HT-29 (cell line): ENCODE data around the gene PHACTR3. TPM values are rescaled to one million over a fixed set of nuclear protein-coding genes. Genes with fewer than 3 reads are reported as not detected.

ENCODE experiments used
- DNase-seq: peaks from one replicate; pipeline ENCODE4 v3.0.0-alpha.2; 2015; ENCODE audit warnings: low spot score
- total RNA-seq: library from RNA; depleted of rRNA; stranded (reverse); fragments of >200 nt; shearing (Covaris generic); gene quantifications from 2 replicates; pipeline ENCODE4 v1.2.3, GENCODE V29; 2014

Gene PHACTR3
- total RNA-seq, 1 experiment from 2014 or later = 0.18 TPM

- no peak for DNase-seq
Measured at GRCh38 chr20:59790346-59790745, 186.0 kb downstream of the PHACTR3 start.

GRCh38 chr20:59792300-59792699, 188.0 kb downstream of the PHACTR3 start:
- DNase-seq = no peak

- no peak for DNase-seq
Measured at GRCh38 chr20:59794555-59794954, 190.2 kb downstream of the PHACTR3 start.

- DNase-seq = no peak
Measured at GRCh38 chr20:59800309-59800708, 196.0 kb downstream of the PHACTR3 start.

GRCh38 chr20:59802018-59802417, 197.7 kb downstream of the PHACTR3 start:
- no peak for DNase-seq

- DNase-seq = no peak
Measured at GRCh38 chr20:59802471-59803221, 198.3 kb downstream of the PHACTR3 start.

GRCh38 chr20:59804347-59804746, 200.0 kb downstream of the PHACTR3 start:
- DNase-seq = no peak

- no peak for DNase-seq
Measured at GRCh38 chr20:59804871-59805665, 200.7 kb downstream of the PHACTR3 start.

GRCh38 chr20:59805786-59806577, 201.6 kb downstream of the PHACTR3 start:
- DNase-seq = no peak

- DNase-seq = no peak
Measured at GRCh38 chr20:59806578-59806975, 202.2 kb downstream of the PHACTR3 start.

GRCh38 chr20:59807909-59808728, 203.8 kb downstream of the PHACTR3 start:
- DNase-seq = no peak

- no peak for DNase-seq
Measured at GRCh38 chr20:59808729-59809381, 204.5 kb downstream of the PHACTR3 start.

- DNase-seq = no peak
Measured at GRCh38 chr20:59809630-59810448, 205.5 kb downstream of the PHACTR3 start.

- no peak for DNase-seq
Measured at GRCh38 chr20:59810449-59811187, 206.3 kb downstream of the PHACTR3 start.

GRCh38 chr20:59811681-59812171, 207.4 kb downstream of the PHACTR3 start:
- DNase-seq = no peak

- DNase-seq = no peak
Measured at GRCh38 chr20:59812286-59813125, 208.2 kb downstream of the PHACTR3 start.

- DNase-seq = no peak
Measured at GRCh38 chr20:59813126-59813947, 209.0 kb downstream of the PHACTR3 start.
